ENCODE data around the gene TSGA10.

DNA sequence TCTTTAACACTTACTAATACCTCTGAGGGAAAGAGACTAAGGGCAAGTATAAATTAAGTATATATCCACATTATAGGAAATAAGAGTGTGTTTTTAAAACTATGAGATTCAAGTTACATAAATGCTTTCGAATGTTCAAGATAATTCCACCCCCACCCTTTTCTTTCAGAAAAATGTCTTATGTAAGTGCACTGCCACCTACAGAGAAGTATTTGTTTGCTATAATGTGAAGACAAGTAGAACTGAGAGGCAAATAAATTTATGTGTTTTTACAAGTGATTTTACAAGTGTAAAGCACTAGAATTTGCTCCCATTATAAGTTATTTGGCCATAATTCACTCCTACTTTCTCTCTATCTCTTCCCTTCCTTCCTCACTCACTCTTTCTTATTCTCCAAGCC, 118.8 kb downstream of the TSGA10 start:
- TF ChIP-seq POLR2A (IDR thresholded peaks at IDR 0.05; ENCODE audit: low read depth, low read length), result no peak
- no peak for TF ChIP-seq POLR2AphosphoS5 (IDR thresholded peaks at IDR 0.05; ENCODE audit: insufficient read depth, low read depth, low read length)
- TF ChIP-seq, protein P1, sequence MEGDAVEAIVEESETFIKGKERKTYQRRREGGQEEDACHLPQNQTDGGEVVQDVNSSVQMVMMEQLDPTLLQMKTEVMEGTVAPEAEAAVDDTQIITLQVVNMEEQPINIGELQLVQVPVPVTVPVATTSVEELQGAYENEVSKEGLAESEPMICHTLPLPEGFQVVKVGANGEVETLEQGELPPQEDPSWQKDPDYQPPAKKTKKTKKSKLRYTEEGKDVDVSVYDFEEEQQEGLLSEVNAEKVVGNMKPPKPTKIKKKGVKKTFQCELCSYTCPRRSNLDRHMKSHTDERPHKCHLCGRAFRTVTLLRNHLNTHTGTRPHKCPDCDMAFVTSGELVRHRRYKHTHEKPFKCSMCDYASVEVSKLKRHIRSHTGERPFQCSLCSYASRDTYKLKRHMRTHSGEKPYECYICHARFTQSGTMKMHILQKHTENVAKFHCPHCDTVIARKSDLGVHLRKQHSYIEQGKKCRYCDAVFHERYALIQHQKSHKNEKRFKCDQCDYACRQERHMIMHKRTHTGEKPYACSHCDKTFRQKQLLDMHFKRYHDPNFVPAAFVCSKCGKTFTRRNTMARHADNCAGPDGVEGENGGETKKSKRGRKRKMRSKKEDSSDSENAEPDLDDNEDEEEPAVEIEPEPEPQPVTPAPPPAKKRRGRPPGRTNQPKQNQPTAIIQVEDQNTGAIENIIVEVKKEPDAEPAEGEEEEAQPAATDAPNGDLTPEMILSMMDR (IDR thresholded peaks at IDR 0.05; ENCODE audit: extremely low read depth in 1 of 2, insufficient read depth in 1 of 2, low read depth in 1 of 2, low read length in 2 of 2), result no peak

Data from endothelial cell of umbilical vein (primary cell).